Suprapubic skin (tissue), 4 donors: Measurements from ENCODE around the gene RBM19. TPM values are rescaled to one million over a fixed set of nuclear protein-coding genes. Genes with fewer than 3 reads are reported as not detected.

Source experiments
- DNase-seq, 2 donors: peaks; one replicate each; pipeline ENCODE4 v3.0.0-alpha.2; 2019; ENCODE audit warnings: low spot score in 2 of 2
- H3K27ac ChIP-seq: fragments of 200-600 bp; sonication (generic); one replicate; pipeline ENCODE4 v1.5.1; 2019
- H3K27me3 ChIP-seq: fragments of 200-600 bp; sonication (generic); one replicate; pipeline ENCODE4 v1.5.1; 2019
- H3K36me3 ChIP-seq: fragments of 200-600 bp; sonication (generic); one replicate; pipeline ENCODE4 v1.5.1; 2019
- H3K4me1 ChIP-seq: fragments of 200-600 bp; sonication (generic); one replicate; pipeline ENCODE4 v1.5.1; 2019
- H3K4me3 ChIP-seq: fragments of 200-600 bp; sonication (generic); one replicate; pipeline ENCODE4 v1.5.1; 2019; ENCODE audit warnings: mild to moderate bottlenecking
- H3K9me3 ChIP-seq: fragments of 200-600 bp; sonication (generic); one replicate; pipeline ENCODE4 v1.5.1; 2019
- EP300 ChIP-seq: sonication (generic); formaldehyde crosslinking; IDR thresholded peaks from one replicate; pipeline ENCODE4 v1.6.1; 2017; ENCODE audit warnings: antibody characterized with exemption
- POLR2A ChIP-seq, 2 donors: fragments of 450-650 bp; IDR thresholded peaks; one replicate each; pipeline ENCODE4 v1.6.1; 2017; ENCODE audit warnings: antibody characterized with exemption in 2 of 2, mild to moderate bottlenecking in 2 of 2, moderate library complexity in 2 of 2
- POLR2AphosphoS5 ChIP-seq, 3 donors: sonication (generic); formaldehyde crosslinking; IDR thresholded peaks; one replicate each; pipeline ENCODE4 v1.6.1; 2017; ENCODE audit warnings: antibody characterized with exemption in 3 of 3
- WGBS: methylation state at CpG from one replicate; pipeline ENCODE4 v1.1.5; 2018; 5-methylcytosine and 5-hydroxymethylcytosine counted together
- total RNA-seq, 4 donors: library from RNA; depleted of rRNA; stranded (reverse); fragments of >200 nt; gene quantifications; one replicate each; pipeline ENCODE4 v1.1.0, GENCODE V29; 2016
- TF ChIP-seq, protein P1 (sequence below), 2 donors: fragments of 200-600 bp in 1 of 2; fragments of 450-650 bp in 1 of 2; sonication (generic) in 1 of 2; IDR thresholded peaks; one replicate each; pipeline ENCODE4 v1.5.1; 2016 to 2019; ENCODE audit warnings: antibody characterized with exemption in 2 of 2, mild to moderate bottlenecking in 1 of 2, moderate library complexity in 1 of 2

RBM19 gene
- total RNA-seq, 4 donors from 2014 or later: 26.8 to 51.4 (median 28.2) TPM

DNA sequence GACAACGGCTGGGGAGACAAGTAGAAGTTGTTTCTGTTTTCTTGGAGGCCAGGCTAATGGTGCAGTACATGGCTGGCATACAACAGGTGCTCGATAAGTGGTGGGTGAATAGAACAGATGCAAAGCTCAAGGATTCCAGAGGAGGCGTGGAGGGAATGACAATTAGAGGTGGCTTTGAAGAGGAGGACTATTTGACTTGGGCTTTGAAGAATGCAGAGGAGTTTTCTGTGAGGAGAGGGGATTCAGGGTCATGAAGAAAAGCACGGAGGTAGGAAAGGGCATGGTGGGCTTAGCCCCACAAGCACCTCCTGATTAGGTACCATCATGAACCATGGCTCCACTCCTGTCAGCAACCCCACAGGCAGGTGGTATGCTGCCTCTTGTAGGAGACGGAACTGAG, 142.3 kb downstream of the RBM19 start:
- TF ChIP-seq EP300: no peak
- no peak for TF ChIP-seq POLR2A (IDR thresholded peaks at IDR 0.05)
- TF ChIP-seq, protein P1, sequence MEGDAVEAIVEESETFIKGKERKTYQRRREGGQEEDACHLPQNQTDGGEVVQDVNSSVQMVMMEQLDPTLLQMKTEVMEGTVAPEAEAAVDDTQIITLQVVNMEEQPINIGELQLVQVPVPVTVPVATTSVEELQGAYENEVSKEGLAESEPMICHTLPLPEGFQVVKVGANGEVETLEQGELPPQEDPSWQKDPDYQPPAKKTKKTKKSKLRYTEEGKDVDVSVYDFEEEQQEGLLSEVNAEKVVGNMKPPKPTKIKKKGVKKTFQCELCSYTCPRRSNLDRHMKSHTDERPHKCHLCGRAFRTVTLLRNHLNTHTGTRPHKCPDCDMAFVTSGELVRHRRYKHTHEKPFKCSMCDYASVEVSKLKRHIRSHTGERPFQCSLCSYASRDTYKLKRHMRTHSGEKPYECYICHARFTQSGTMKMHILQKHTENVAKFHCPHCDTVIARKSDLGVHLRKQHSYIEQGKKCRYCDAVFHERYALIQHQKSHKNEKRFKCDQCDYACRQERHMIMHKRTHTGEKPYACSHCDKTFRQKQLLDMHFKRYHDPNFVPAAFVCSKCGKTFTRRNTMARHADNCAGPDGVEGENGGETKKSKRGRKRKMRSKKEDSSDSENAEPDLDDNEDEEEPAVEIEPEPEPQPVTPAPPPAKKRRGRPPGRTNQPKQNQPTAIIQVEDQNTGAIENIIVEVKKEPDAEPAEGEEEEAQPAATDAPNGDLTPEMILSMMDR (IDR thresholded peaks at IDR 0.05): no peak
- no peak for TF ChIP-seq POLR2AphosphoS5 (IDR thresholded peaks at IDR 0.05)
- H3K27ac ChIP-seq: no peak overlapping the region
- H3K4me1 ChIP-seq: no peaks in the 10 kb centered on the region
- no peak overlapping the region for H3K4me3 ChIP-seq
- DNase-seq: no peak
- WGBS: 92% methylated on average over 5 of the region's 5 CpGs
- peaks cover 15% of the 10 kb centered on the region for H3K36me3 ChIP-seq
- no peaks in the 10 kb centered on the region for H3K9me3 ChIP-seq
- no peaks in the 10 kb centered on the region for H3K27me3 ChIP-seq

DNA sequence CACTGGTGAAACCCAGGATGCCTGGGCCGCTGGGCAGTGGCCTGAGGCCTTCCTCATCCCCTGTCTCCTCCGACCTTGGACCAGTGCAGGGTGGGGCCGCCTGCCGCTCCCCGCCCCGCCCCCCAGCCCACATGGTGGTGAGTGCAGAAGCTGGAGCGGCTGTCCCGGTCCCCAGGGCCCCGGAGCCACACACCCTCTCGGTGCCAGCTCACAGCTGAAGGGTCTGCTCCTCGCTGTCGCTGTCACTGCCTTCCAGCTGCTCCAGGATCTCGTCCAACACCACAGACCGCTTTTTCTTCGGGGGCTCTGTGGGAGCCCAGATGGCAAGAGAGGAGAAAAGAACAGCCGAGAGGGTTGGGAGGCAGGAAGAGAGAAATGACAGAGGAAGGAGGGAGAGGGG, 143.1 kb downstream of the RBM19 start:
- Histone ChIP-seq H3K4me1 (no peaks in the 10 kb centered on the region), H3K27me3 (no peaks in the 10 kb centered on the region), H3K9me3 (no peaks in the 10 kb centered on the region), H3K36me3 (peaks cover 15% of the 10 kb centered on the region), H3K27ac (no peak overlapping the region), H3K4me3 (no peak overlapping the region)
- no peak for DNase-seq
- no peak for TF ChIP-seq POLR2A (IDR thresholded peaks at IDR 0.05)
- TF ChIP-seq, protein P1 (IDR thresholded peaks at IDR 0.05): no peak
- no peak for TF ChIP-seq EP300
- TF ChIP-seq POLR2AphosphoS5 (IDR thresholded peaks at IDR 0.05): no peak
- WGBS: 70% methylated on average over 16 of the region's 16 CpGs

DNA sequence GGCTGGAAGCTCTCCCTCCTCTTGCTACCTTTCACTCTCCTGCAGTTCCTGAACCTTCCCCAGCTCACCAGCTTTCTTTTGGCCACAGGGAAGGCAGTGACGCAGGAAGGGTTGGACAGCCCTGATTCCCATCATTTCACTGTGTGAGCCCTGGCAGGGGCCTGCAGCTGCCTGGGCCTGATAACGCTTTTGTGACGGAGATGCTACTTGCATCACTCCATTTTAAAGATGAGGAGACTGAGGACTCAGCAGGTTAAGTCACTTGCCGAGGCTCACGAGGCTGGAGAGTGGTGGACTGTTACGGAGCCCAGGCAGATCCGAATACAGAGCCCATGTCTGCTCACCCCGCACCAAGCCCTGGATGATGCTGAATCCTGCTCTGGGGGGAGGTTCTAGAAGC, 145.3 kb downstream of the RBM19 start:
- Histone ChIP-seq H3K4me3 (no peak overlapping the region), H3K9me3 (no peaks in the 10 kb centered on the region), H3K4me1 (no peaks in the 10 kb centered on the region), H3K27me3 (no peaks in the 10 kb centered on the region), H3K27ac (no peak overlapping the region), H3K36me3 (peaks cover 25% of the 10 kb centered on the region)
- TF ChIP-seq EP300 (no peak), POLR2A (IDR thresholded peaks at IDR 0.05) (no peak), POLR2AphosphoS5 (IDR thresholded peaks at IDR 0.05) (no peak)
- TF ChIP-seq, protein P1 (IDR thresholded peaks at IDR 0.05): no peak
- no peak for DNase-seq
- WGBS: 97% methylated on average over 8 of the region's 8 CpGs

DNA sequence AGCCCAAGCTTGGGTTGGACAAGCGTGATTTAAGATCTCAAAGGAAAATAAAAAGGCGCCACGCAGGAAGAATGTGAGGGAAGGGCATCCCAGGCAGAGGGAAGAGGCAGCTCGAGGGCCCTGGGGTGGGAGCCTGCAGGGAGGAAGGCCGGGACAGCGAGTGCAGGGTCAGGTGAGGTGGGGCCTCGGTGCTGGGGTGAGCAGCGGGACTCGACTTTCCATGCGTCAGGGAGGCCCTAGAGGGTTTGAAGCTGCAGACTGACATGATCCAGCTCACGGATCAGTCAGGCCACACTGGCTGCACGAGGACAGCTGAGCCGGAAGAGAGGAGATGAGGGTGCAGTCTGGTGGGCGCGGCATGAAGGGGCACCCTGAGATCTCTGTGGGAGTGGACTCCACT, 145.8 kb downstream of the RBM19 start:
- H3K27ac ChIP-seq: no peak overlapping the region
- TF ChIP-seq POLR2A (IDR thresholded peaks at IDR 0.05): no peak
- TF ChIP-seq, protein P1 (IDR thresholded peaks at IDR 0.05): no peak
- TF ChIP-seq POLR2AphosphoS5 (IDR thresholded peaks at IDR 0.05): no peak
- TF ChIP-seq EP300: no peak
- no peaks in the 10 kb centered on the region for H3K9me3 ChIP-seq
- H3K36me3 ChIP-seq: peaks cover 25% of the 10 kb centered on the region
- H3K4me3 ChIP-seq: no peak overlapping the region
- no peaks in the 10 kb centered on the region for H3K27me3 ChIP-seq
- no peaks in the 10 kb centered on the region for H3K4me1 ChIP-seq
- DNase-seq: no peak
- WGBS: 83% methylated on average over 15 of the region's 15 CpGs

DNA sequence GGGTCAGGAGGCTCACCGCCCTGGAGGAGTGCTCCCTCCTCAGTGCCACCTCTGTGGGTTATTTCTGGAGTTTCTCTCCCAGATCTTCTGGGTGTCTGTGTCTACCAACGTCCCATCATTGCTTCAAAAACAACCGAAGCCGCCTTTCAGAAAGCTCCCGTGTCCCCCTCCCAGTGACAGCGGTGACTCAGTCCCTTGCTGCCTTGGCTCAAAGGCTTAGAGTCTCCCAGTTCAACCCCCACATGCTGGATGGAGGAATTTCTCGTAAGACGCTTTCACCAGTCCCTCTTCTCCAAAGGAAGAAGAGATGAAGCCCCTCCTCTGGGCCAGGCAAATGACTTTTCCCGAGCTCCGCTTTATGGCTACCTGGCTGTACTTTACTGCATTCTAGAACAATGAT, 146.6 kb downstream of the RBM19 start:
- Histone ChIP-seq H3K27me3 (no peaks in the 10 kb centered on the region), H3K4me1 (no peaks in the 10 kb centered on the region), H3K27ac (no peak overlapping the region), H3K4me3 (no peak overlapping the region), H3K36me3 (peaks cover 25% of the 10 kb centered on the region), H3K9me3 (no peaks in the 10 kb centered on the region)
- 91% methylated on average over 10 of the region's 10 CpGs for WGBS
- TF ChIP-seq POLR2A (IDR thresholded peaks at IDR 0.05): no peak
- TF ChIP-seq, protein P1 (IDR thresholded peaks at IDR 0.05): no peak
- TF ChIP-seq EP300: no peak
- TF ChIP-seq POLR2AphosphoS5 (IDR thresholded peaks at IDR 0.05): no peak
- DNase-seq: no peak
